SKM-1 treated with dmso at 0.1 percent for 144 hours (cell line): ENCODE measurements around the gene EGFLAM.
A peak's percentile ranks its signal among the peaks of the same experiment; 100 is the strongest.

Experiments used
- DNase-seq: peaks from one replicate; lab custom pipeline; 2025; ENCODE audit not compliant: unreplicated experiment; lab: John Stamatoyannopoulos, UW

The EGFLAM gene

GRCh38 chr5:38445374-38446028, 187.1 kb downstream of the EGFLAM start:
- no peak for DNase-seq

DNA sequence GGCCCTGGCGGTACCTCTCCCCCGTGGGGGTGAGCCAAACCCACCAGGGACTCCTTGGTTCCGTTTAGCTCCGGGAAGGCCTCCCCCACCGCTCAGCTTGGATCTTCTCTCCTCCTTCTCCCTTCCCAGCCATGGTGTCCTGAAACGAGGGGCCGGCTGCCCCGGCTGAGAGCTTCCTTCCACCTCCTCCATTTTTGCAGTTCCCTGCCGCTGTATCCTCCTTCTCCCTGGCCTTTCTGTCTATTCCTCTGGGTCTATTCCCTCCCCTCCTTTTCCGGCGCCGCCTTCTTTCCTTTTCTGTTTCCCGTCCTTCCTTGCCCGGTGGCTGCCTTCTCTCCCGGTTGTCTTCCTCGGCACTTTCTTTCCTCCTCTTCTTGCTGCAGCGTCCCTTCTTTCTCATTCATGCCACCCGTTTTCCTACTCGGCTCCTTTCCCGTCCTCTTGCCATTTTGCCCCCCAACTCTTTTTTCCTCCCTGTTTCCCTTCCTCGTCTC, 187.7 kb downstream of the EGFLAM start:
- DNase-seq = no peak

DNA sequence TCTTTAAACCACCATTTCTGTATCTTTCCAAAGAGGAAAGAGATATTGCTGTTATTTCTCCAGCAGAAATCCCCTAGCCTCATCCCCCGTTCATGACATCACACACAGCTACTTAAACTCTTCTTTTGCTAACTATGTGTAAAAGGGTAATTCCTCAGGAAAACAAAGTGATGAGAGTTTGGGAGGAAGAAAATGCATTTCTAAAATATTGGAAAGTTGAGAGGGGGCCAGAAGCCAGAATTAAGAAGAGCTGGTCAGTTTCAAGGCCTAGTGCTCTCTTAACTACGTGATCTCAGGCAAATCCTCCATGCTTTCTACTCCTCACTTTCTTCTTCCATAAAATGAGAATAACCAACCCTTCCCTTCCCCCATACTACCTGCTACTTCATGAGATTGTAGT, 188.7 kb downstream of the EGFLAM start:
- no peak for DNase-seq

GRCh38 chr5:38447786-38448185, 189.4 kb downstream of the EGFLAM start:
- DNase-seq = no peak

DNA sequence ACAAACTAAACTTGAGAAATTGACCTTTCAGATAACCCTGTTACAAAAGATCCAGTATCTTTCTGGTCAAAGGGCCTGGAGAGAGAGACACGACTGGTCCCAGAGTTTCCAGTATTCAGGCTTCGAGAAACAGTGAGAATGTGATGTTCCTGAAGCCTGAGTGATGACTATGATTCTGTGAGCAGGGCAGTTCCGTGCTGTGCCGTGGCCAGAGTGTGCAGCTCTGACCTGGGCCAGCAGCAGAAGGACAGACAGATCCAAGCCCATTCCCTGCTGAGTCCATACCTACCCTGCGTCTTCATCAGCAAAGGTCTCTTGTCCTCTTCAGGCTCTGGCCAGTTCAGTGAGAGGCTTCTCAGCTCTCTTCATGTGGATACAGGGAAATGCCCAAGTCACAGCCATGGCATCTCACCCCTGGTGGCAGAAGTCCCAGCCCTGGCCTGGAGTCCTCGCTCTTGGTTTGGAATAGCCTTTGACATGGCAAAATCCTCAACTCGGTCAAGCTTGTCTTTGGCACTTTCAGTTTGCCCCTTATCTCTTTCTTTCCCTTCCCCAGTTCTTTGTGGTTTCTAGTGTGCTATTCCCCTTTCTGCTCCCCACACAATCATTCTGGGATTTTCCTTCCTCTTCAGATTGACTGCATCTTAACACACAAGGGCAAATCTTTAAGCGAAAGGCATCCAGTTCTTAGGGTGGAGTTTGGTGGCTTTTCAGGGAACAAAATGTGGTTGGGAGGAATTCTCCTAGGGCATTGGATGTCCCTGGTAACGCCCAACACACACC, 190.4 kb downstream of the EGFLAM start:
- DNase-seq = no peak

DNA sequence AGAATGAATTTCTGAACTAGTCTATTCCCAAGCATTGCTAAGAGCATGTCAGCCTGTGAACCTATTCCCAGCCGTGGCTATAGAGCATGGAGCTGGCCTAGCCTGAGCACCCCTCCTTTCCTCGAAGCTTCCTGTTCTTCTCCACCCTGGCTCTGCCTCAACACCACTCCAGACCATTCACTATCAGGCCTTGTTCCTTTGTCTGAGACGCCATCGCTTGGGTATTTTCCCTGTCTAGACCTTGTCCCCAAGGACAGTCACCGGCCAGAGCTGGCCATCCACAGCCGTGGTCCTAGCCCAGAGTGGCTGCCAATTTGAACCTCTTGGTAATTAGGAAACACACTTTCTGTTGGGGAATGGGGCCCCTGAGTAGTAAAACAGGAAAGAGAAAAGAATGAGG, 192.3 kb downstream of the EGFLAM start:
- no peak for DNase-seq

DNA sequence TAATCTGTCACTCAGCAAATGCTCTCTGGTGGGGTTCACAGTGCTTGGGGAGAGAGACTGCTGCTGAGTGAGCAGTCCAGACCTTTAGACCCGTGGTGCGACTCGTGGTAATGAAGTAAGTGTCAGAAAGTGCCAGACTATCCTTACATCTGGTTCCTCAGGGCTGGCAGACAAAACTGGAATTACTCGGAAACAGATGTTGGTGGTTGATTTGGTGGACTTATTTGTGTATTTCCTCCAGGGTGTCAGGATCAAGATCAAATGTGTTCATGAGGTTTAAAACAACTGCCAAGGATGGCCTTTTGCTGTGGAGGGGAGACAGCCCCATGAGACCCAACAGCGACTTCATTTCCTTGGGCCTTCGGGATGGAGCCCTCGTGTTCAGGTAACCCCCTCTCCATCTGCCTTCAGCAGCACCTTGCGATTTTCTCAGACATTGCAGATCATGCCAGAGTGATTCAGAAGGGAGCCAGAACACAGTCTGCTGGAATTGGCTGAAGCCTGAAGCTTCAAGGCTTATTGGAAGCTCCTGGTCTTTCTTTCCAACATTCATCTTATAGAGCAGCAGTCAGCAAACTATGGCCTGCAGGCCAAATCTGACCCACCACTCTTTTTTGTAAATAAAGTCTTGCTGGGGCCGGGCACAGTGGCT, 192.8 kb downstream of the EGFLAM start:
- DNase-seq = no peak

- no peak for DNase-seq
Measured at GRCh38 chr5:38452201-38452600, 193.8 kb downstream of the EGFLAM start.

GRCh38 chr5:38453506-38453905, 195.1 kb downstream of the EGFLAM start:
- DNase-seq = peak; percentile 42

DNA sequence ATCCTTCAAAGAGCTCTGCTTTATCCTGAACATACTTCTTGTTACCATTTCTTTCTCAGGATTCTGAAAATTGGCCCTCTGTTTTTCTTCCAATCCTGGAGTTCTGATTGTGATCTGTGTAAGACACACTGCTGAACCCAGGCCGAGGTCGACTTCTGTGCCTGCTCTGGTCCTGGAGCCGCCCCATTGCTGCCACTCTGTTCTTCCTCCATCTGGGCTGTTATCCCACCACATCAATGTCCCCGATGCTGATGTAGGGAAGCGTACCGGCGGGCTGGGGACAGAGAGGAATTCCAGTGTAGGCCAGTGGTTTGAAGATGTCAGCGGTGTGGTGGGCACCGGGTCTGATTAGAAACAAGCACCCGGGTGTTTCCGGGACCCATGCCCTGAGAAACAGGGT, 195.6 kb downstream of the EGFLAM start:
- no peak for DNase-seq

- DNase-seq = no peak
Measured at GRCh38 chr5:38455796-38456330, 197.5 kb downstream of the EGFLAM start.

DNA sequence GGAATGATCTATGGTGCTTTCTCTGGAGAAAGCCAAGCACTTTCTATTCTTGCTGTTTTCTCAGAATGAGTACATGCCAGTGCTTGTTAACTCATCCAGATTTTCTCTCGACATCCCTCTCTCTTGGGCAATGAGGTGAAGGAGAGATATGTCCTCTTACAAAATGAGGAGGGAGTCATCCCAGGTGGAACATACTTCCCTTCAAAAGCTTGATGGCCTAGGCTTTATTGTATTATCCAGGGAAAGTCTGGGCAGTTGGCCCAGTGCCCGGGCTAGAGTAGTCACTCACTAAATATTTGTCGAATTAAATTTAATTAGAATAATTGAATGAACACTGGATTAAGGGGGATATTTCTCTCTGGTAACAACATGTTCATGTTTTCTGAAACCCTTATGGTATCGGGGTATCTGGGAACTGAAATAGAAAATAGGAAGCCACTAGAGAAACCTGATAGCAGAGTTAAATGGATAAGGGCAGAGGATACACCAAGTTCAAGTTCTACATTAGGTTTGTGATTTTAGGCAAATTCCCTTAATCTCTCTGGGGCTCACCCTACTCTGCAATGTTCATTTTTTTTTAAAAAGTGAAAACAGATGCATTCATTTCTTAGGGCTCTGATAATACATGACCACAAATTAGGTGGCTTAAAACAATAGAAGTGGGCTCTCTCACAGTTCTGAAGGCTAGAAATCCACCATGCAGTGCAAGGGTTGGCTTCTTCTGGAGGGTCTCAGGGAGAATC, 198.5 kb downstream of the EGFLAM start:
- DNase-seq = no peak

DNA sequence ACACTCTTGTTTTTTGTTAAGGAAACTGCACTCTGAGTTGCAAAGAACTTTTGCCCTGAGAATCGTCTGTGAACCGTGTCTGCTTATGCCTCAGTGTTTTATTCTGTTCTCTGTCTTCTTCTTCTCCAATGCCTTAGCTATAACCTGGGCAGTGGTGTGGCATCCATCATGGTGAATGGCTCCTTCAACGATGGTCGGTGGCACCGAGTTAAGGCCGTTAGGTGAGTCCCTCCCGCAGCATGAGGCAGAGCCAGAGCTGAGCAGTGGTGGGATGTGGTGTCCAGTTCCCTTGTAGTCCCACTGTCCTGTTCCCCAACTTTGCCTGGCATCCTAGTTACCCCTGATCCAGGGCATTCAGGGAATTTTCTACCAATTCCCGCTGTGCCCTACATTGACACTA, 199.8 kb downstream of the EGFLAM start:
- DNase-seq = no peak

DNA sequence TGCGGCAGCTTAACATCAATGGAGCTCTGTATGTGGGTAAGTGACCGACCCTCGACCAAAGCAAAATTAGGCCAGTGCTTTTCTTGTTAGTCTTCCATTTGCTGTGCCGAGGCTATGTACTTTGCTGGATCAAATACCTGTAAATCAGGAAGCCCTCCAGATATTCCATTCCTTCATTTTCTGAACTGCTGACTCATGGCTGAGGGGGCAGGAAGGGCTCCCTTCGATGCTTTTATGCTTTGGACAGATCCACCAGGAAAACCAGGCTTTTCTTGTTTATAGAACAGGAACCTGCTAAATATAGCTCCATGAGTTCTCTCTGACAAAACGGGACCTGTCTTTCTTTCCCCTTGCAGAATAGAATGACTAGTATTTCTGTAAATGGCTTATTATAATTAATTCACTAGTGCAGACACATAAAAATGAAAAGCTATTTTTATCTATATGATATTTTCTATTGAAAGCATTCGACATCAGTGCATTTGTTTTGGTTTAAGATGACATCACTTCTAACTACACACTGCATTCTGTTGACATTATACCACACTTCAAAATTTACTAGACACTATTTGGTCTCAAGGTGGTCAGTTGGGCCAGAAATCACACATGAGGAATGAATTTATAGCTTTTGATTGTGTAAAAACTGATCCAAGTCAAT, 204.7 kb downstream of the EGFLAM start:
- DNase-seq = no peak

DNA sequence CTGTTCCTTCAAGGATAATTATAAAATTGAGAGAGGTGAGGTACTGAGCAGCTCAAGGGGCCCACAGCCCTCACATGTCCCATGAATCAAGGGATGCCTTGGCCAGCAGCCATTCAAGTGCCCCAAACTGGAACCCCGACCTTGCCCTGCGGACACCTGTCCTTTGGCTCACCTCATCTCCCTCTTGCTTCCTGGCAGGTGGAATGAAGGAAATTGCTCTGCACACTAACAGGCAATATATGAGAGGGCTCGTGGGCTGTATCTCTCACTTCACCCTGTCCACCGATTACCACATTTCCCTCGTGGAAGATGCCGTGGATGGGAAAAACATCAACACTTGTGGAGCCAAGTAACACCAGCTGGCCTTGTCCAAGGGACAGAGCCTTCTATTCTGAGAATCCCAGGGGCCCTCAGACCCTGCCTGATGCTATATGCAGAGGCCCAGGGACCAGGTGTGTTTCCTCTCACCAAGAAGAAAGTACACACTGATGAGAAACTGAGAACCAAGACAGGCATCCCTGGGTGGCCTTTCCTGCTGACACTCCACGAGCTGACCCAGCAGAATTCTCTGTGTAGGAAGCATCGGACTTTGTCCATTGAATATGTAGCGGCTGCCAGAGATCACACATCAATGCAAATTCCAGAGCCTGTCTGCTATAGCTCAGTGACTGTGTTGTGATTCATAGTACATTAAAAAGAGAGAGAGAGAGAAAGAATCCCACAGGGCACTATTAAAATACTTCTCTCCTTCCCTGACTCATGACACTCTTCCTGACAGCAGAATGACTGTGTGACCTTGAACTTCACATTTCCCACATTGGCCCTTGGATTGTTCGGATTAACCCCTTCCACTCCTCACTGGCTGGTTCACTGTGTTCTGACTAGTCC, 205.5 kb downstream of the EGFLAM start:
- DNase-seq = no peak

- no peak for DNase-seq
Measured at GRCh38 chr5:38465061-38465460, 206.7 kb downstream of the EGFLAM start.

- no peak for DNase-seq
Measured at GRCh38 chr5:38465702-38466423, 207.5 kb downstream of the EGFLAM start.

GRCh38 chr5:38466424-38467189, 208.2 kb downstream of the EGFLAM start:
- no peak for DNase-seq
